B cell (primary cell): ENCODE data around the gene SIPA1L2.

Experiments used
- CTCF ChIP-seq: fragments of 200-600 bp; IDR thresholded peaks from one replicate; pipeline ENCODE4 v1.8.0; 2022; ENCODE audit warnings: antibody characterized with exemption, mild to moderate bottlenecking
- EZH2 ChIP-seq: IDR thresholded peaks from 2 replicates; pipeline ENCODE4 v1.6.1; 2012; ENCODE audit warnings: borderline replicate concordance, low read depth, mild to moderate bottlenecking, moderate library complexity, low read length; ENCODE audit not compliant: insufficient read depth, poor library complexity, severe bottlenecking

- TF ChIP-seq CTCF (no peak), EZH2 (no peak)
Measured at GRCh38 chr1:232599178-232600041, 30.5 kb downstream of the SIPA1L2 start.
